AG09319 (cell line): Measurements from ENCODE around the gene MICAL2.
A peak's percentile ranks its signal among the peaks of the same experiment; 100 is the strongest.

Experiments used
- DNase-seq: peaks from one replicate; pipeline ENCODE4 v3.0.0-alpha.2; 2010; ENCODE audit warnings: low read depth; ENCODE audit errors: extremely low read depth
- CTCF ChIP-seq: IDR thresholded peaks from 2 replicates; pipeline ENCODE4 v1.5.1; 2011; ENCODE audit warnings: low read depth, mild to moderate bottlenecking, inconsistent platforms, low read length, moderate library complexity

The MICAL2 gene

GRCh38 chr11:12235080-12235479 lies 124.7 kb downstream of the MICAL2 start:
- DNase-seq: no peak
- TF ChIP-seq CTCF: no peak

DNA sequence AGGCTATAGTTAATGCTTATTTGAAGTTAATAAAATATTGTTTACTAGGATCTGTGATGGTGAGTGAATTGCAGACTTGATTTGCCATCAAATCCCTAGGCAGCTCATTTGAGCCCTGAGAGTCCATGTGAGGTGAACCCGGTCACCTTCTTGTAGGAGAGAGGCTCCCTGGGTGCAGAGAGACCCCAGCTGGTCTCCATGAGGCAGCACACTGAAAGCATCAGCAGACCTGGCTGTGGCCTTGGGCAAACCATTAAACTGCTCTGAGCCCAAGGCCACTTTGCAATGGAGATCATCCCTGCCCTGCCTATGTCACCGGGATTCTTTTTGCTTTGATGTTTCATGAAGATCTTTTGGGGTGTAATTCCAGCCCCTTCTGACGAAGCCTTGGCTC lies 125.2 kb downstream of the MICAL2 start:
- TF ChIP-seq CTCF: no peak; the same call in none of the 2 replicates
- no peak for DNase-seq

- peak; percentile 83 for DNase-seq
- TF ChIP-seq CTCF: peak; percentile 65
Observed at GRCh38 chr11:12235947-12236743, 125.8 kb downstream of the MICAL2 start.

DNA sequence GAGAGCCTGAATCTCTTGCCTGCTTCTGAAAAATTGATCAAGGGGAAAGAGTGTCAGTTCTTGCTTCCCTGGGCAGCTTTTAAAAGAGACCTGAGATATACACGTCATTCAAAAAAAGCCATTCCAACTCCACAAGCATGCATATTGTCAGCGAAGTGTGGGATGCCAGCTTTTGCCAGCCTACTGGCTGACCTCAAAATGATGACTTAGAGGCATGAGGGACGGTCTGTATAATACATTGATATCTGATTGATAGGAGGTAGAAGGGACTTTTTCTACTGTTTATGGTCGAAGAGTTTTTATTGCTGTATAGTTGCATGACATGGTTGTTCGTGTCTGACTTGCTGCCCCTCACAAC lies 126.3 kb downstream of the MICAL2 start:
- no peak for TF ChIP-seq CTCF
- DNase-seq: no peak

- no peak for DNase-seq
- TF ChIP-seq CTCF: no peak
Observed at GRCh38 chr11:12237381-12237784, 127.0 kb downstream of the MICAL2 start.

DNA sequence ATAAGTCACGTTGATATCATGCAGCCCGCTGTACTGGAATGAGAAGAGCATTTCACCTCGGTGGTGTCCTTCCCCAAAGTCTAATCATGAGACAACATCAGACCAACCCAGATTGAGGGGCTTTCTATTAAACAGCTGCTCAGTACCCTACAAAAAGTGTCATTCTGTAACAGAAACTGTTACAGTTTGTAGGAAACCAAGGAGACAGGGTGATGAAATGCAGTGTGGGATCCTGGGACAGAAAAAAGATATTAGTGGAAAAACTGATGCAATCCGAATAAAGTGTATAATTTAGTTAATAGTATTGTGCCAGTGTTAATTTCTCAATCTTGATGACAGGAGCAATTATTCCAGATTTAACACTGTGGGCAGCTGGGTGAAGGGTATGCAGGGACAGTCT lies 128.0 kb downstream of the MICAL2 start:
- no peak for DNase-seq

More for the DNA sequence above, 128.0 kb downstream of the MICAL2 start:
- no peak for TF ChIP-seq CTCF
